Activated CD4-positive, alpha-beta T cell treated with anti-CD3 and anti-CD28 coated beads, Interleukin-2, amount 50 U/mL, for 4 hours (primary cell): ENCODE results near the gene MBD5.

Experiments used
- DNase-seq, 2 experiments: peaks; one replicate each; pipeline ENCODE4 v3.0.0-alpha.2; 2020

Gene MBD5

GRCh38 chr2:148234143-148234542, 213.3 kb downstream of the MBD5 start:
- DNase-seq, result no peak

- no peak for DNase-seq
Observed at GRCh38 chr2:148237911-148238310, 217.0 kb downstream of the MBD5 start.

- no peak for DNase-seq
Observed at GRCh38 chr2:148238561-148238960, 217.7 kb downstream of the MBD5 start.

- no peak for DNase-seq
Observed at GRCh38 chr2:148240838-148241237, 219.9 kb downstream of the MBD5 start.

GRCh38 chr2:148244593-148245292, 223.9 kb downstream of the MBD5 start:
- no peak for DNase-seq

- DNase-seq, result no peak
Observed at GRCh38 chr2:148251993-148252392, 231.1 kb downstream of the MBD5 start.

GRCh38 chr2:148252646-148253045, 231.8 kb downstream of the MBD5 start:
- DNase-seq, result no peak

GRCh38 chr2:148253685-148254084, 232.8 kb downstream of the MBD5 start:
- no peak for DNase-seq

- DNase-seq, result no peak
Observed at GRCh38 chr2:148255929-148256328, 235.0 kb downstream of the MBD5 start.

- DNase-seq, result no peak
Observed at GRCh38 chr2:148257276-148257675, 236.4 kb downstream of the MBD5 start.

- DNase-seq, result no peak
Observed at GRCh38 chr2:148258124-148258523, 237.2 kb downstream of the MBD5 start.

GRCh38 chr2:148259674-148260073, 238.8 kb downstream of the MBD5 start:
- DNase-seq, result no peak

GRCh38 chr2:148263890-148264289, 243.0 kb downstream of the MBD5 start:
- DNase-seq, result no peak

GRCh38 chr2:148273158-148273691, 252.3 kb downstream of the MBD5 start:
- DNase-seq, result no peak

- DNase-seq, result no peak
Observed at GRCh38 chr2:148279216-148279615, 258.3 kb downstream of the MBD5 start.

- no peak for DNase-seq
Observed at GRCh38 chr2:148282201-148282600, 261.3 kb downstream of the MBD5 start.

GRCh38 chr2:148292431-148292830, 271.5 kb downstream of the MBD5 start:
- DNase-seq, result no peak

- no peak for DNase-seq
Observed at GRCh38 chr2:148298196-148298595, 277.3 kb downstream of the MBD5 start.

GRCh38 chr2:148299616-148300015, 278.7 kb downstream of the MBD5 start:
- DNase-seq, result no peak

GRCh38 chr2:148300544-148300943, 279.7 kb downstream of the MBD5 start:
- no peak for DNase-seq

- no peak for DNase-seq
Observed at GRCh38 chr2:148301362-148301761, 280.5 kb downstream of the MBD5 start.

- DNase-seq, result no peak
Observed at GRCh38 chr2:148302526-148302925, 281.6 kb downstream of the MBD5 start.

GRCh38 chr2:148303161-148303560, 282.3 kb downstream of the MBD5 start:
- no peak for DNase-seq

- no peak for DNase-seq
Observed at GRCh38 chr2:148305476-148305875, 284.6 kb downstream of the MBD5 start.

GRCh38 chr2:148306027-148306426, 285.1 kb downstream of the MBD5 start:
- no peak for DNase-seq
